ENCODE data around the gene IFI27L2. TPM values are rescaled to one million over a fixed set of nuclear protein-coding genes. Genes with fewer than 3 reads are reported as not detected.

IFI27L2 gene
- total RNA-seq, 1 donor from 2014 or later, result 23.7 TPM

GRCh38 chr14:94104731-94105130 lies 24.7 kb downstream of the IFI27L2 start:
- no peak overlapping the region for H3K4me3 Mint-ChIP-seq (ENCODE audit: unreplicated experiment)

GRCh38 chr14:94103554-94104150 lies 25.8 kb downstream of the IFI27L2 start:
- no peak for TF ChIP-seq CTCF (IDR thresholded peaks at IDR 0.05; ENCODE audit: unreplicated experiment)
- H3K27me3 Mint-ChIP-seq (ENCODE audit: unreplicated experiment), result peaks cover 4% of the 10 kb centered on the region
- no peak for DNase-seq (ENCODE audit: low spot score)
- no peaks in the 10 kb centered on the region for H3K4me1 Mint-ChIP-seq (ENCODE audit: unreplicated experiment)
- peaks cover 4% of the 10 kb centered on the region for H3K36me3 Mint-ChIP-seq (ENCODE audit: low read depth, unreplicated experiment)
- H3K4me3 Mint-ChIP-seq (ENCODE audit: unreplicated experiment), result no peak overlapping the region
- no peaks in the 10 kb centered on the region for H3K9me3 Mint-ChIP-seq (ENCODE audit: unreplicated experiment)
- H3K27ac Mint-ChIP-seq (ENCODE audit: unreplicated experiment), result no peak overlapping the region

More at GRCh38 chr14:94104731-94105130, 24.7 kb downstream of the IFI27L2 start:
- H3K36me3 Mint-ChIP-seq (ENCODE audit: low read depth, unreplicated experiment), result peaks cover 4% of the 10 kb centered on the region
- TF ChIP-seq CTCF (IDR thresholded peaks at IDR 0.05; ENCODE audit: unreplicated experiment), result no peak
- H3K27ac Mint-ChIP-seq (ENCODE audit: unreplicated experiment), result no peak overlapping the region
- no peak for DNase-seq (ENCODE audit: low spot score)
- no peaks in the 10 kb centered on the region for H3K9me3 Mint-ChIP-seq (ENCODE audit: unreplicated experiment)
- H3K27me3 Mint-ChIP-seq (ENCODE audit: unreplicated experiment), result peaks cover 2% of the 10 kb centered on the region
- no peaks in the 10 kb centered on the region for H3K4me1 Mint-ChIP-seq (ENCODE audit: unreplicated experiment)

GRCh38 chr14:94102768-94103482 lies 26.5 kb downstream of the IFI27L2 start:
- Mint-ChIP-seq H3K4me1 (ENCODE audit: unreplicated experiment) (no peaks in the 10 kb centered on the region), H3K4me3 (ENCODE audit: unreplicated experiment) (no peak overlapping the region), H3K27me3 (ENCODE audit: unreplicated experiment) (peaks cover 4% of the 10 kb centered on the region), H3K27ac (ENCODE audit: unreplicated experiment) (no peak overlapping the region), H3K36me3 (ENCODE audit: low read depth, unreplicated experiment) (peaks cover 4% of the 10 kb centered on the region), H3K9me3 (ENCODE audit: unreplicated experiment) (no peaks in the 10 kb centered on the region)
- no peak for DNase-seq (ENCODE audit: low spot score)
- no peak for TF ChIP-seq CTCF (IDR thresholded peaks at IDR 0.05; ENCODE audit: unreplicated experiment)

- no peaks in the 10 kb centered on the region for H3K9me3 Mint-ChIP-seq (ENCODE audit: unreplicated experiment)
- no peak overlapping the region for H3K27ac Mint-ChIP-seq (ENCODE audit: unreplicated experiment)
- H3K4me3 Mint-ChIP-seq (ENCODE audit: unreplicated experiment), result no peak overlapping the region
- no peak for DNase-seq (ENCODE audit: low spot score)
- no peak for TF ChIP-seq CTCF (IDR thresholded peaks at IDR 0.05; ENCODE audit: unreplicated experiment)
- no peaks in the 10 kb centered on the region for H3K4me1 Mint-ChIP-seq (ENCODE audit: unreplicated experiment)
- peaks cover 4% of the 10 kb centered on the region for H3K27me3 Mint-ChIP-seq (ENCODE audit: unreplicated experiment)
- H3K36me3 Mint-ChIP-seq (ENCODE audit: low read depth, unreplicated experiment), result peaks cover 10% of the 10 kb centered on the region
Observed at GRCh38 chr14:94101748-94102147, 27.7 kb downstream of the IFI27L2 start.

- Mint-ChIP-seq H3K4me3 (ENCODE audit: unreplicated experiment) (no peak overlapping the region), H3K27me3 (ENCODE audit: unreplicated experiment) (peaks cover 4% of the 10 kb centered on the region), H3K4me1 (ENCODE audit: unreplicated experiment) (no peaks in the 10 kb centered on the region), H3K27ac (ENCODE audit: unreplicated experiment) (no peak overlapping the region), H3K9me3 (ENCODE audit: unreplicated experiment) (no peaks in the 10 kb centered on the region), H3K36me3 (ENCODE audit: low read depth, unreplicated experiment) (peaks cover 10% of the 10 kb centered on the region)
- no peak for DNase-seq (ENCODE audit: low spot score)
- no peak for TF ChIP-seq CTCF (IDR thresholded peaks at IDR 0.05; ENCODE audit: unreplicated experiment)
Observed at GRCh38 chr14:94100847-94101246, 28.6 kb downstream of the IFI27L2 start.

Measured in endothelial cell (in vitro differentiated cells).